GM04504 (cell line): ENCODE measurements around the gene ST6GAL1.

Source experiments
- DNase-seq: peaks from one replicate; pipeline ENCODE4 v3.0.0-alpha.2; 2012; ENCODE audit warnings: low read depth

Gene ST6GAL1

DNA sequence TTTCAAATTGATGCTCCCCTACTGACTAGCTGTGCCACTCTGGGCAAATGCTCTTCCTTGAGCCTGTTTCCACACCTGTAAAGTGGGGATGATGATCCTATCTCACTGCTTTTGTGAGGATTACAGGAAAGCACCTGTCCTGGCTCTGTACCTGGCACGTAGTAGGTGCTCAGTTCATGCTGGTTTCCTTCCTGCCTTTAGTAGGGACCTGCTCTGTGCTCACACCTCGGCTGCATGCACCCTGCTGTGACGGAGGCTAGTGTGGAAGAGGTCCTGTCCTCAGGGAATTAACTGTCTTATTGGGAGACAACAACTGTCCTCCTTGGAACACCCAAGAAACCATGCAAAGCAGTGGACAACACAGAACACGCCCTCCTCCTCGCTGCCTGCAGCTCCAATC, 147.2 kb downstream of the ST6GAL1 start:
- no peak for DNase-seq

DNA sequence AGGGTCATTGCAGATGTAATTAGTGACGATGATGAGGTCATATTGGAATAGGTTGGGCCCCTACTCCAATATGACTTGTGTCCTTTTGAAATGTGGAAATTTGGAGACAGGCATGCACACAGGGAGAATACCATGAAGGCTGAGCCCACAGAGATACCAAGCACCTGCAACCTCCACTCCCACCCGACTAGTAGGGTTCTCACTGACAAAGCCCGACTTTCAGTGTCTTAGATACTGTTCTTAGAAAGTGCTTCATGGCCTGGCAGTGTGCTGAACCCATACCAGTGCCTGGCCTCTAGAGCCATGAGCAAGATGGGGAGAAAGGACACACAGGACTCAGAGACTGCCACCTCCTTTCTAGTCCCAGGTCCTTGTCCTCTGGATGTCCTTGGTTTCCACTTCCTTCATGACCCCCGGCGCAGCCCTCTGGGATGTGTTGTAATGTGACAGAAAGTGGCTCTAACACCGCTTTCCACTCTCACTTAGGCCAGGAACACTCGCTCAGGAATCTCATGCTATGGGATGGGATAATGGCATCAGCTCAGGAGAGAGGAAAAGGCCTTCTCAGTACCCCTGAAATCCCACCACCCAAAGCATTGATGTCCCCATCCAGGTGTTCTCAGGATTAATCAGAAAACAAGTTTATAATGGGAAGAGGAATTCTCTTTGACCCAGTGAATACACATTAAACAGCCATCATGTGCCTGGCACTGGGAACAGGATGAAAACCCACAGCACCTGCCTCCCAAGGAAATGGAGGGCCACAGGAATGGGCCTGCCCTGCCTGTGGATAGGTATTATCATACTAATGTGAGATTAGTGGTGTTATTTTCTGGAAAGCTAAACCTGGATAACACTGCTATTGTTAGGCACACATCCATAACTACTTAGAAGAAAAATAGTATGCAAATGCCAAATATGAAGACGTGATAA, 149.0 kb downstream of the ST6GAL1 start:
- no peak for DNase-seq

DNA sequence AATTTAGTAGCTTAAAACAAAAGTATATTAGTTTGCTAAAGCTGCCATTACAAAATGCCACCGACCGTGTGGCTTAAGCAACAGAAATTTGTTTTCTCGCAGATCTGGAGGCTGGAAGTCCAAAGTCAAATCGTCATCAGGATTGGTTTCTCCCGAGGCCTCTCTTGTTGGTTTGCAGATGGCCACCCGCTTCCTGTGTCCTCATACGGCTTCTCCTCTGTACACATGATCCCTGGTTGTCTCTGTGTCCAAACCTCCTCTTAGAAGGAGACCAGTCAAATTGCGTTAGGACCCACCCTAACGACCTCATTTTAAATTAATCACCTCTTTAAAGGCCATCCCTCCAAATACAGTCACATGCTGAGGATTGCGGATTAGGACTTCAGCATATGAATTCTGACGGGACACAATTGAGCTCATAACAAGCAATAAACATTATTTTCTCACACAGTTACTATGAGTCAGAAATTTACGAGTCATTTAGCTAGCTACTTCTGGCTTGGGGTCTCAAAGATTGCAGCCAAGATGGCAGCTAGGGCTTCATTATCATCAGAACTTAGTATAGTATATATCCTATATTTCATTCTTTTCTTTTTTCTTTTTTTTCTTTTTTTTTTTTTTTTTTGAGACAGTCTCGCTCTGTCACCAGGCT, 150.6 kb downstream of the ST6GAL1 start:
- DNase-seq: no peak

DNA sequence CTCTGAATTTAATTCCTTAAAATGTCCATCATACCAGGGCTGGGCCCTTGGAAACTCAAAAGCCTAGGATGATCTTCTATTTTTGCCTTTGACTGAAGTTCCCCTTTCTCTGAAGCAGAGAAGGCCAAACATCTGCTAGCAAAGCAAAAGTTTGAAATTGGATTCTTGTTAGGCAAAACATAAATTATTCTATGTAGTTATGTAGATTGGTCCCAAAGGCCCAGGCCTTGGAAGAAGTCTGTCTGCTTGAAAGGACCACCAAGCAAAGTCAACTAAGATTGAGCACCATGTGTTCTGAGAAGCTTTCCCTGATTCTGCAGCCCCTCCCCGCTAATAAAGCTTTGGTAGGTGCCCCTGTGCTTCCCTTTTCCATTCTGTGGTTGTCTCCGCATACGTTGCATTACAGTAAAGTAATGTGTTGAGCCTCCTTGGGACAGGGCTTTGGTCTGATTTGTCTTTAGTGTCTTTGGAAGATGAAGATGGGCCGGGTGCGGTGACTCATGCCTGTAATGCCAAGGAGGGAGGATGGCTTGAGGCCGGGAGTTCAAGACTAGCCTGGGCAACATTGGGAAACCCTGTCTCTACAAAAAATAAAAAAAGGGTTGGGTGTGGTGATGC, 152.5 kb downstream of the ST6GAL1 start:
- DNase-seq: no peak

DNA sequence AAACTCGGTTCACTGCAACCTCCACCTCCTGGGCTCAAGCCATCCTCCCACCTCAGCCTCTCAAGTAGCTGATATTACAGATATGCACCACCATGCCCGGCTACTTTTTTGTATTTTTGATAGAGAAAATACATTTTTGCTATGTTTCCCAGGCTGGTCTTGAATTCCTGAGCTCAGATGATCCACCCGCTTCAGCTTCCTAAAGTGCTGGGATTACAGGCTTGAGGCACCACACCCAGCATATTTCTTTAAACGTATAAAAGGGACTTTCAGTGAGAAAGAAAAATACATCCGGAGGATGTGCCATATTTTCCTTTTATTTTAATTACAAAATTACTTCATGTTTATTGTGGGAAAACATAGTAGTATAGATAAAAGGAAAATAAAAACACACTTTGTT, 153.8 kb downstream of the ST6GAL1 start:
- no peak for DNase-seq

DNA sequence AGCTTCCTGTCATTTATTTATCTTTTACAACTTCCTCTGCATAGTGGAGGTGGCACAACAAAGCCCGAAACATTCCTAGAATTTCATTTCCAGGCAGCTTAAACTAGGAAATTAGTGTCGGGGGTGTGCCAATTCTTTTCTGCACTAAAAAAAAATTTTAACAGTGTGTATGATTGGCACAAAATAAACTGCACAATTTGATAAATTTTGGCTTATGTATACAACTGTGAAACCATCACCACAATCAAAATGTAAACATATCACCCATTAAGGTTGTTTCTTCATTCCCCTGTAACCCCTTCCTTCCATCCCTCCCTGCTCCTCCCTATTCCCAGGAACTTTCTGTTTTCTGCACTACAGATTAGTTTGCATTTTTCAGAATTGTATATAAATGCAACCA, 154.3 kb downstream of the ST6GAL1 start:
- no peak for DNase-seq

DNA sequence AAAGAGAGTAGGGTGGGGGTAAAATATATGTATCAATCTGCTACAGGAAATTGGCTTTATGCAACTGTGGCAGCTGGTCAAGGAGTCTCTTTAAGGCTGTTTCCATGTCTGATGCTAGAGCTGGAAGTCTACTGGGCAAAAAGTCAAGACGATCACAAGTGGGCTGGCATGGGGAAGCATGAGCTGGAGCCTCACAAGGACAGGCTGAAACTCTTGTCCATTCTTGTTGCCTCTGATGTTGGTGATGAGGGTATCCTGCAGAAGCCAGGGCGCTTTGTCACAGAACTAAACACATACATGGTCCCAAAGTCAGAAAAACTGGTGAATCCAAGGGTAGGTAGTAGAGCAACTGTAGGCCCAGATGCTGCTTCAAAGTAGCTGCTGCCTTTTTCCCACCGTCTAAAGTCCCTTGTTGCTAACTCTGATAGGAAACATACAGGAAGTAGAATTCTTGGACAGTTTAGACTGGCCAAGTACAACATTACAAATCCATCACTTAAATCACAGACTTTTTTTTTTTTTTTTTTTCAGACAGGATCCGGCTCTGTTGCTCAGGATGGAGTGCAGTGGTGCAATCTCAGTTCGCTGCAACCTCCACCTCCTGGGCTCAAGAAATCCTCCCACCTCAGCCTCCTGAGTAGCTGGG, 154.8 kb downstream of the ST6GAL1 start:
- DNase-seq: no peak

DNA sequence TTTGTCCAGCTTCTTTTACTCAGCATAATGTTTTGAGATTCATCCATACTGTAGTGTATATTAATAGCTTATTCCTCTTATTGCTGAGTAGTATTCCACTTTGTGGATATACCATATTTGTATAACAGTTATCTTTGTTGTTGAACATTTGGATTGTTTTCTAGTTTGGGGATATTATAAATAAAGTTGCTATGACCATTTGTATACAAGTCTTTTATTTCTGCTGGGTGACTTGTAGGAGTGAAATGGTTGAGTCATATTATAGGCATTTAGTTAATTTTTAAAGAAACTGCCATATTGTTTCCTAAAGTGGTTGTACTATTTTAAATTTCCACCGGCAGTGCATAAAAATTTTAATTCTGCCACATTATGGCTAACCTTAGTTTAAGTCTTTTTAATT, 155.6 kb downstream of the ST6GAL1 start:
- no peak for DNase-seq

DNA sequence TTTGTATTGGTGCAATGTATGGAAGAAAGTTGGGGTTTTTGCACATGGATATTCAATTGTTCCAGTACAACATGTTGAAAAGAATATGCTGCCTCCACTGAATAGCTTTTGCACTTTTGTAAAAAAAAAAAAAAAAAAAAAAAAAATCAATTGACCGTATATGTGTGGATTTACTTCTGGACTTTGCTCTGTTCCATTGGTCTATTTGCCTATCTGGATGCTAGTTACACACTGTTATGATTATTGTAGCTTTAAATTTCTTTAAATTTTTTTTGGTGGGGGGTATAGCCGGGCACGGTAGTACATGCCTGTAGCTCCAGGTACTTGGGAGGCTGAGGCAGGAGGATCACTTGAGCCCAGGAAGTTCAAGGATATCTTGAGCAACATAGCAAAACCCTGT, 156.5 kb downstream of the ST6GAL1 start:
- no peak for DNase-seq

DNA sequence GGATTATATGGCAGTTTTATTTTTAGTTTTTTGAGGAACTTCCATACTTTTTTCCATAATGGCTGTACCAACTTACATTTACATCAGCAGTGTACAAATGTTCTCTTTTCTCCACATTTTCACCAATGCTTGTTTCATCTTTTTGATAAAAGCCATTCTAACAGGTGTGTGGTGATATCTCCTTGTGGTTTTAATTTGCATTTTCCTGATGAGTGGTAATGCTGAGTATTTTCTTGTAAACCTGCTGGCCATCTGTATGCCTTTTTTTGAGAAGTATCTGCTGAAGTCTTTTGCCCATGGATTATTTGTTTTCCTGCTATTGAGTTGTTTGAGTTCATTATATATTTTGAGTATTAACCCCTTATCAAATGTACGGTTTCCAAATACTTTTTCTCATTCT, 158.4 kb downstream of the ST6GAL1 start:
- no peak for DNase-seq

DNA sequence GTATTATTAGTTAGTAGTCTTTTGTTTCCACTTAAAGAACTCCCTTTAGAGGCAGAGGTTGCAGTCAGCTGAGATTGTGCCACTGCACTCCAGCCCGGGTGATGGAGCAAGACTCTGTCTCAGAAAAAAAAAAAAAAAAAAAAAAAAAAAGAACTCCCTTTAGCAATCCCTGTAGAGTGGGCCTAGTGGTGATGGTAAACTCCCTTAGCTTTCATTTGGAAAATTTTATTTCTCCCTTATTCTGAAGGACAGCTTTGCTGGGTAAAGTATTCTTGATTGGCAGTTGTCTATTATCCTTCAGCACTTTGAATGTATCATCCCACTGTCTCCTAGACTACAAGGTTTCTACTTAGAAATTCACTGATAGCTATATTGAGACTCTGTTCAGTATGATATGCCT, 163.0 kb downstream of the ST6GAL1 start:
- DNase-seq: no peak

DNA sequence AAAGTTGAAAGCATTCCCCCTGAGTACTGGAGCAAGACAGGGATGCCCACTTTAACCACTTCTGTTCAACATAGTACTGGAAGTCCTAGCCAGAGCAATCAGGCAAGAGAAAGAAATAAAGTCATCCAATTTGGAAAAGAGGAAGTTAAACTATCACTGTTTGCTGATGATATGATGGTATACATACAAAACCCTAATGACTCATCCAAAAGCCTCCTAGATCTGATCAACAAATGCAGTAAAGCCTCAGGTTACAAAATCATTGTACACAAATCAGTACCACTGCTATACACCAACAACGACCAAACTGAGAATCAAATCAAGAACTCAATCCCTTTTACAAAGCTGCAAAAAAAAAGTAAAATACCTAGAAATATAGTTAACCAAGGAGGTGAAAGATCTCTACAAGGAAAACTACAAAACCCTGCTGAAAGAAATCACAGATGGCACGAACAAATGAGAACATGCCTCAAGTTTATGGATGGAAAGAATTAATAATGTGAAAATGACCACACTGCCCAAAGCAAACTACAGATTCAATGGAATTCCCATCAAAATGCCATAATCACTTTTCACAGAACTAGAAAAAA, 168.7 kb downstream of the ST6GAL1 start:
- no peak for DNase-seq

DNA sequence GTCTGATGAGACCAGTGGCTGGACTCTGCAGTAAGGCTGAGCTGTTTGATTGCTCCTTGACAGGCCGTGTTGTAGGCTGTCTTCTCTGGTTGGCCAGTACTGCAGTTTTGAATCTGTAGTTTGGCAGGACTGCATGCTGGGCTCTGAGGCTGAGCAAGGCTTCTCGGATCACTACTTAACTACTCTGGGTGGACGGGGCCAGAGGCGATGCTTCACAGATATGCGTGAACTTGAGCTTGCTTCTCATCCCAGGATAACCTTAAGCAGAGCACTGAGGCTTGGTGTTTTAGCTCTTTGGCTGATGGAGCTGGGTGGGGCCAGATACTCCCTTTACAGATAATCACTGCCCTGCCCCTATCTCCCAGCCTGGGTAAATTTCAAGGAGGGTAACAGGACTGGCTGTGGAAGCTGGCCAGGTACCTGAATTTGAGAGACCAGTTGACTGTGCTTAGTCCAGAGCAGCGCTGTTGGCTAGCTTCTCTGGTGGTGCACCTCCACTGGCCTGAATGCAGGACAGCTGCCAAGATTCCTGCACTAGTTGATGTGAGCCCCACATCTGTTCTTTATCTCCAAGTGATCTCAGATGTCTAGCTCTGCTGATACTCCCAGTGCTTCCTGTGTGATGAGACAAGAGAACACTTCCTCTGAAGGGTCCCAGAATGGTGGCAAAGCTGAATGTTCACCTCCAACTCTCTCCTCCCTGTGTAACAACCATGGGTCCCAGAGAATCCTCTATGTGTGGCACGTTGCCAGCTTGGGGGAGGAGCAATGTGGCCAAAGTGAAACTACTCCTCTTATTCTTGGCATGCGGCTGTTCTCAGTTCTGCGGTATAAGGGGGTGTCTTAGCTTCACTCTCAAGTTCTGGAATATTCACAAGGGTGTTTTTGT, 171.1 kb downstream of the ST6GAL1 start:
- DNase-seq: peak; percentile 12

DNA sequence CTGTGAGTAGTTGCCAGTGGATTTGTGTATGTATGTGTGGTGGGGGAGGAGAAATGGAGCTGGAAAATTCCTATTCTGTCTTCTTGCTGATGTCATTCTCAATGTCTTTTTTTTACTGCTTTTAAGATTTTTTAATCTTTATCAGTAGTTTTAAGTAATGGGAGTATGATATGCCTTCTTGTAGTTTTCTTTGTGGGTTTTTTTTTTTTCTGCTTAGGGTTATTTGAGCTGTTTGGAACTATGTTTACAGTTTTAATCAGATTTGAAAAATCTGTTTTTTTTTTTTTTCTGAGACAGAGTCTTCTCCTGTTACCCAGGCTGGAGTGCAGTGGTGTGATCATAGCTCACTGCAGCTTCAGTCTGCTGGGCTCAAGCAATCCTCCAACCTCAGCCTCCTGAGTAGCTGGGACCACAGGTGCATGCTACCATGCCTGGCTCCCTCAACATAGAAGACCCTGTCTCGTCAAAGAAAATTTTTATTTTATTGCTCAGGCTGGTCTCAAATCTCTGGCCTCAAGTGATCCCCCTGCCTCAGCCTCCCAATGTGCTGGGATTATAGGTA, 171.8 kb downstream of the ST6GAL1 start:
- DNase-seq: no peak

DNA sequence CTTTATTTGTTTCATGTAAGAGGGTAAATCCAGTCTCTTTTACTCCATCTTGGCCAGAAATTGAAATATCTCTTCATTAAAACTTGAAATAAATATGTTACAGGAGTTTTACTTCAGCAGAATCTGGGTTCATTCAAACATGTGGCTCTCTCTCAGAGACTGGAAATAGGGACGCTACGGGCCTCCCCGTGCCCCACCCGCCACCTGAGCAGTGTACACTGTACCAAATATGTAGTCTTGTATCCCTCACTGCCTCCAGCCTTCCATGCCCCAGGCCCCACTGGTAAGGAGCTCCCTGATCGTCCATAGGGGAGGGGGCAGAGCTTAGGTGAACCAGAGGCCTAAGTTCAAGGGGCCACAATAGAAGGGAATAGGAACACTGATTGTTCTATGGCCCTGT, 172.9 kb downstream of the ST6GAL1 start:
- DNase-seq: no peak

DNA sequence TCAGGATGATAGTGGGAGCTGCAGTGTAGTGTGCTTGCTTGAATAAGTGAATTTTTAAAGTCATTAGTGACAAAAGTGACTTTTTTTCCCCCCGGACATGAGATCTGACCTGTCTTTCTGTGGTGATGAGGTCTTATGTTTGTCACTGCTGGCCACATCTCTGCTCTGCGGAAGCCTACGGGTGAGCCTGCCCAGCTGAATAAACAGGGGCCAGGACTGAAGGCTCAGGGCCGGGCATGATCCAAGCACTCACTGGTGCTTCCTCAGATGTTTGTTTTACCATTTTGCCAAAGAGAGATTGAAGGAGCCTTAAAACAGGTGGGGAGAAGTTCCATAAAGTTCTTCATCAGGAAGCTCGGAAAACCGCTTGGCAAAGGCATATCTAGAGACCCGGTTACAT, 174.0 kb downstream of the ST6GAL1 start:
- no peak for DNase-seq

DNA sequence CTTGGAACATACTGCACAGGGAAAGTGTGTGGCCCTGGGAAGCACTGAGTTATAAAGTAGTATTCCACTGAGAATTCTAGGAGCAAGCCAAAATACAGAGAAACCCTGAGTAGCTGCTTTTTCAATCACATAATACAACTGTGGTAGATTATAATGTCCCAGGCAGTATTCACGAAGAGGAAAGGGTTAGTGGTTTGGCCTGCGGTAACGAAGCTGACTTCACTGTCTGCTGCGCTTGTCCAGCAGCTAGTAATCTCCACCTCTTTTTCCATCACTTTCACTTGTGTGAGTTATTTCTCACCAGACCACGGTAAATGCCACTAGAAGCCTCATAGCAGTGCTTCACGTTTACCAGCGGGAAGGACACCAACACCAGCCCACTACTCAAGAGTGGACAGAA, 174.6 kb downstream of the ST6GAL1 start:
- no peak for DNase-seq

DNA sequence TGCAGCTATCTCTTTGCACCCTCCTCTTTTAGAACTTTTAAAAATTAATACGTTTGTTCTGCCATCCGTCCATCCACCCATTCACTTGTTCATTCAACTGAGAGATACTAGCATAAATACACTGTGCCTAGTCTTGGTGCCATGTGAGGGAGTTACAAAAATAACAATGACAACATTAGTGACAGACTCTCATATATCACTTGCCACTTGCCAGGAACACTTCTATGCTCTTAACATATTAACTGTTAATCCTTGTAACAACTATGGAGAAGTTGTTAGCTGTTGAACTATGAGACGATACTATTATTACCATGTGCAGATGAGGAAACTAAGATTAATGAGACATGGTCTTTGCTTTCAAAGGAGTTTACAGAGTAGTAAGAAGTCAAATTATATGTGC, 175.4 kb downstream of the ST6GAL1 start:
- no peak for DNase-seq

DNA sequence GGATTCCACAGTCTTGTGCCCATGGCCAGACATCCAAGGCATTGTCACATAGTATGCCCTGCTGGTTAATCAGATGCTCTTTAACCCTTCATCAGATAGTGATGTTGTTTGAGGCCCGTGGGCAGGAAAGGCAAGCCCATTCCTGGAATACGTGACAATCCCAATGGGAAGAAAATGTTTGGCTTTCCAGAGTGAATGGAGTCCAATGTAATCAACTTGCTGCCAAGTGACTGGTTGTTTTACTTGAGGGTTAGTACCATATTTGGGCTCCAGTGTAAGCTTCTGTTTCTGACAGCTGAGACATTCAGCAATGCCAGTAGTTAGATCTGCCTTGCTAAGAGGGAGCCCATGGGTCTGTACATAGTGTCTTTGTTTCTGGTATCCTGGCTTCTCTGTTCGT, 177.7 kb downstream of the ST6GAL1 start:
- DNase-seq: no peak

DNA sequence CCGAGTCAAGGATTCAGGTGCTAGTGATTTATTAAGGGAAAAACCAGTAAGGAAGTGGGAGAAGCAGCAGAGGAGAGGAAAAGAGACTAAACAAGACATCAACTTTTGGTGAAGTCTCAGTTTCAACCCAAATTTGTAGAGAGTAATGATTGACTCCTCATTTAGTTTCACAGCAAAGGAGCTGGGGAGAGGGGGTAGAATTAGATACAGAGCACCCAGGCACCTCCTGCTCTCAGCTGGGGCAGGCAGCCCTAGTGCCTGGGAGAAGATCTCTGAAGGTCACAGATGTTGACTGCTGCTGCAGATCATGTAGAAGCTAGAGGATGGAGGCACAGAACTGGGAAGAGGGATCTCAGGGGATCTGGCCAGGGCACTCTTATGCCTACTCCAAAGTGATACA, 179.8 kb downstream of the ST6GAL1 start:
- no peak for DNase-seq
